HEK293 (cell line): Measurements from ENCODE around the gene NPAS2.

Source experiments
- CTCF ChIA-PET: fragments of 350-600 bp; formaldehyde crosslinking; extraction: SDS; loops from one replicate; lab custom pipeline; 2021; ENCODE audit warnings: antibody characterized with exemption; lab: Yijun Ruan, JAX
- POLR2A ChIA-PET: fragments of 300-600 bp; formaldehyde crosslinking; extraction: SDS; loops from one replicate; lab custom pipeline; 2020; ENCODE audit warnings: antibody characterized with exemption, inconsistent platforms; lab: Yijun Ruan, JAX
- H3K27ac ChIP-seq: fragments of 200-500 bp; sonication (Bioruptor generic); 2 replicates; pipeline ENCODE4 v1.5.1; 2014; ENCODE audit warnings: low read depth, low read length, control low read depth, inconsistent platforms; ENCODE audit errors: extremely low read depth
- H3K36me3 ChIP-seq, 2 experiments: fragments of 200-500 bp in 1 of 2; sonication (Bioruptor generic) in 1 of 2; 1 replicate in 1 of 2; 2 replicates in 1 of 2; pipeline ENCODE4 v1.5.1; 2014 to 2017; ENCODE audit warnings: inconsistent platforms in 2 of 2, low read length in 2 of 2; ENCODE audit not compliant: control insufficient read depth in 2 of 2, insufficient read depth in 1 of 2
- H3K4me1 ChIP-seq: fragments of 200-500 bp; sonication (Bioruptor generic); 2 replicates; pipeline ENCODE4 v1.5.1; 2014; ENCODE audit warnings: mild to moderate bottlenecking, low read length, inconsistent platforms; ENCODE audit not compliant: control insufficient read depth, insufficient read depth
- H3K4me3 ChIP-seq: 2 replicates; pipeline ENCODE4 v1.5.1; 2011; ENCODE audit warnings: low read depth, mild to moderate bottlenecking, control low read depth, low read length, moderate library complexity
- H3K9me3 ChIP-seq: fragments of 200-500 bp; sonication (Bioruptor generic); 2 replicates; pipeline ENCODE4 v1.5.1; 2014; ENCODE audit warnings: low read depth, low read length, inconsistent platforms; ENCODE audit not compliant: control insufficient read depth, insufficient read depth
- BCL11A ChIP-seq: fragments of 450-650 bp; formaldehyde crosslinking; IDR thresholded peaks from 2 replicates; pipeline ENCODE4 v1.5.1; 2016; ENCODE audit warnings: low read depth, missing biosample characterization, missing genetic modification characterization
- KLF17 ChIP-seq: fragments of 450-650 bp; formaldehyde crosslinking; IDR thresholded peaks from 2 replicates; pipeline ENCODE4 v1.5.1; 2016; ENCODE audit warnings: missing biosample characterization, missing genetic modification characterization
- MYNN ChIP-seq: fragments of 450-650 bp; formaldehyde crosslinking; IDR thresholded peaks from 2 replicates; pipeline ENCODE4 v1.5.1; 2016; ENCODE audit warnings: missing biosample characterization, missing genetic modification characterization, borderline replicate concordance
- OVOL3 ChIP-seq: fragments of 450-650 bp; formaldehyde crosslinking; IDR thresholded peaks from 2 replicates; pipeline ENCODE4 v1.5.1; 2016; ENCODE audit warnings: missing biosample characterization, missing genetic modification characterization
- PRDM2 ChIP-seq: fragments of 450-650 bp; formaldehyde crosslinking; IDR thresholded peaks from 2 replicates; pipeline ENCODE4 v1.5.1; 2016; ENCODE audit warnings: missing biosample characterization, missing genetic modification characterization, borderline replicate concordance
- SETDB1 ChIP-seq: IDR thresholded peaks from one replicate; pipeline ENCODE4 v1.6.1; 2017; ENCODE audit warnings: mild to moderate bottlenecking, low read length, moderate library complexity, mixed read lengths; ENCODE audit not compliant: insufficient read length
- ZBTB26 ChIP-seq: fragments of 450-650 bp; formaldehyde crosslinking; optimal IDR thresholded peaks from 2 replicates; pipeline ENCODE3; 2016; ENCODE audit warnings: missing biosample characterization, mild to moderate bottlenecking, missing genetic modification characterization
- ZIC2 ChIP-seq: fragments of 450-650 bp; formaldehyde crosslinking; IDR thresholded peaks from 2 replicates; pipeline ENCODE4 v1.5.1; 2016; ENCODE audit warnings: missing biosample characterization, missing genetic modification characterization
- ZNF10 ChIP-seq: fragments of 450-650 bp; formaldehyde crosslinking; IDR thresholded peaks from 2 replicates; pipeline ENCODE4 v1.5.1; 2017; ENCODE audit warnings: missing biosample characterization, missing genetic modification characterization
- ZNF133 ChIP-seq: fragments of 450-650 bp; formaldehyde crosslinking; IDR thresholded peaks from 2 replicates; pipeline ENCODE4 v1.5.1; 2016; ENCODE audit warnings: missing biosample characterization, missing genetic modification characterization
- ZNF23 ChIP-seq: fragments of 450-650 bp; formaldehyde crosslinking; IDR thresholded peaks from 2 replicates; pipeline ENCODE4 v1.5.1; 2016; ENCODE audit warnings: missing biosample characterization, missing genetic modification characterization, borderline replicate concordance
- ZNF24 ChIP-seq: fragments of 450-650 bp; formaldehyde crosslinking; IDR thresholded peaks from 2 replicates; pipeline ENCODE4 v1.5.1; 2016; ENCODE audit warnings: missing biosample characterization, missing genetic modification characterization
- ZNF366 ChIP-seq: fragments of 450-650 bp; formaldehyde crosslinking; conservative IDR thresholded peaks from 2 replicates; pipeline ENCODE4 v1.5.1; 2016; ENCODE audit warnings: missing biosample characterization, missing genetic modification characterization
- ZNF394 ChIP-seq: fragments of 450-650 bp; formaldehyde crosslinking; IDR thresholded peaks from 2 replicates; pipeline ENCODE4 v1.5.1; 2016; ENCODE audit warnings: missing biosample characterization, missing genetic modification characterization, mild to moderate bottlenecking, moderate library complexity, borderline replicate concordance
- ZNF426 ChIP-seq: fragments of 450-650 bp; formaldehyde crosslinking; IDR thresholded peaks from 2 replicates; pipeline ENCODE4 v1.5.1; 2017; ENCODE audit warnings: missing biosample characterization, missing genetic modification characterization, mild to moderate bottlenecking, inconsistent platforms, moderate library complexity
- ZNF555 ChIP-seq: fragments of 450-650 bp; formaldehyde crosslinking; conservative IDR thresholded peaks from 2 replicates; pipeline ENCODE4 v1.5.1; 2017; ENCODE audit warnings: missing biosample characterization, mild to moderate bottlenecking, missing genetic modification characterization, inconsistent platforms
- ZNF571 ChIP-seq: fragments of 450-650 bp; formaldehyde crosslinking; IDR thresholded peaks from 2 replicates; pipeline ENCODE4 v1.5.0; 2017; ENCODE audit warnings: missing biosample characterization, missing genetic modification characterization
- ZNF621 ChIP-seq: fragments of 450-650 bp; formaldehyde crosslinking; IDR thresholded peaks from 2 replicates; pipeline ENCODE4 v1.5.1; 2017; ENCODE audit warnings: missing biosample characterization, missing genetic modification characterization
- ZNF747 ChIP-seq: fragments of 450-650 bp; formaldehyde crosslinking; IDR thresholded peaks from 2 replicates; pipeline ENCODE4 v1.5.1; 2016; ENCODE audit warnings: missing biosample characterization, missing genetic modification characterization
- ZNF792 ChIP-seq: fragments of 450-650 bp; formaldehyde crosslinking; IDR thresholded peaks from 2 replicates; pipeline ENCODE4 v1.5.1; 2016; ENCODE audit warnings: missing biosample characterization, missing genetic modification characterization
- ZSCAN16 ChIP-seq: fragments of 450-650 bp; formaldehyde crosslinking; IDR thresholded peaks from 2 replicates; pipeline ENCODE4 v1.5.1; 2016; ENCODE audit warnings: missing biosample characterization, missing genetic modification characterization
- TF ChIP-seq, protein P1 (sequence below): sonication (generic); formaldehyde crosslinking; IDR thresholded peaks from 2 replicates; pipeline ENCODE4 v1.8.1; 2022; ENCODE audit warnings: mild to moderate bottlenecking, moderate library complexity, missing genetic modification reagents
- TF ChIP-seq, protein P2 (sequence below): IDR thresholded peaks from 2 replicates; pipeline ENCODE4 v1.6.1; 2011; ENCODE audit warnings: mild to moderate bottlenecking, low read depth, low read length, borderline replicate concordance
- TF ChIP-seq, protein P3 (sequence below): fragments of 450-650 bp; formaldehyde crosslinking; IDR thresholded peaks from 2 replicates; pipeline ENCODE4 v1.5.1; 2017; ENCODE audit warnings: missing biosample characterization, mild to moderate bottlenecking, missing genetic modification characterization, moderate library complexity

NPAS2 gene

DNA sequence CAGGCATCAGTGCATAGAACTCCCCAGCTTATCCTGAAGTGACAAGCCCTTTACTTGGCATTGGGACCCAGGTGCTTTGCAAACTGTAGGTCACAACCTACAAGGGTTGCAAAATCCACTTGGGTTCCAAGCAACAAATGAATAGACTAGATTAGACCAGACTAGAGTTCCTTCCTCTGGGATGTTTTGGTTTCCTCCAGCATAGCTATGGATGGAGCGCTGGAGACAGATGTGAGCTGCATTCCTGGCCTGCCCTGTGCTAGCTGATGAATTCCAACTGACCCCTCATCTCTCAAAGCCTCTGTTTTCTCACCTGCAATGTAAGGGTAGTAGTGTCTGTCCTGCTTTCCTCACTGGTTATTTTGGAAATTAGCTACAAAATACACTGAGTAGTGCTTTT, 86.2 kb downstream of the NPAS2 start:
- TF ChIP-seq BCL11A, result no peak
- no peak for TF ChIP-seq SETDB1
- no peak for TF ChIP-seq ZNF133 (tag by site-specific recombination)
- TF ChIP-seq ZNF621 (tag by site-specific recombination), result no peak
- no peak for TF ChIP-seq OVOL3 (tag by site-specific recombination)
- TF ChIP-seq ZNF366 (tag by site-specific recombination), result no peak
- TF ChIP-seq ZNF426 (tag by site-specific recombination), result no peak
- TF ChIP-seq MYNN (tag by site-specific recombination), result no peak
- no peak for TF ChIP-seq ZSCAN16 (tag by site-specific recombination)
- TF ChIP-seq, protein P1, sequence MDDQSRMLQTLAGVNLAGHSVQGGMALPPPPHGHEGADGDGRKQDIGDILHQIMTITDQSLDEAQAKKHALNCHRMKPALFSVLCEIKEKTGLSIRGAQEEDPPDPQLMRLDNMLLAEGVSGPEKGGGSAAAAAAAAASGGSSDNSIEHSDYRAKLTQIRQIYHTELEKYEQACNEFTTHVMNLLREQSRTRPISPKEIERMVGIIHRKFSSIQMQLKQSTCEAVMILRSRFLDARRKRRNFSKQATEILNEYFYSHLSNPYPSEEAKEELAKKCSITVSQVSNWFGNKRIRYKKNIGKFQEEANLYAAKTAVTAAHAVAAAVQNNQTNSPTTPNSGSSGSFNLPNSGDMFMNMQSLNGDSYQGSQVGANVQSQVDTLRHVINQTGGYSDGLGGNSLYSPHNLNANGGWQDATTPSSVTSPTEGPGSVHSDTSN (CRISPR knock-in tag), result no peak
- no peak for TF ChIP-seq ZNF24 (tag by site-specific recombination)
- Histone ChIP-seq H3K4me3 (no peak overlapping the region), H3K36me3 (no peaks in the 10 kb centered on the region), H3K4me1 (peaks cover 31% of the 10 kb centered on the region), H3K27ac (no peak overlapping the region), H3K9me3 (no peaks in the 10 kb centered on the region)
- POLR2A ChIA-PET, result no interaction called here
- CTCF ChIA-PET, result interaction anchor here (0.9 kb wide), 1 partner anchor 176 kb away, joined by 3 read pairs; no protein-coding TSS in a partner anchor

DNA sequence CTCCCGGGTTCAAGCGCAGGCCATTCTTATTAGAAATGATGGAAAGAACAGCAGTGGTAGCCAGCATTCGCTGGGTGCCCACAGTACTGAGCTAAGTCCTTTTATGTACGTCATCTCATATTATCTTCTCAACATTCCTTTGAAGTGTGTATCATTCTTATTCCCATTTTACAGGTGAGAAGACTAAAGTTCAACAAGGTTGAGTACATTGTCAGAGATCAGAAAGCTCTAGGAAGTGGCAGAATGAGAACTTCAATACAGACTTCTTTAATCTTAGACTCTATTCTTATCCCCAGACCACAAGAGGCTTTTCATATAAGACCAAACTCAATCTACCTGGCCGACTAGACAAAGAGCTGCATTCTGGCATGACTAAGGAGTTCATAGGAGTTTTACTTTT, 86.7 kb downstream of the NPAS2 start:
- ChIA-PET CTCF (no interaction called here), POLR2A (no interaction called here)
- Histone ChIP-seq H3K27ac (no peak overlapping the region), H3K9me3 (no peaks in the 10 kb centered on the region), H3K36me3 (no peaks in the 10 kb centered on the region), H3K4me3 (no peak overlapping the region), H3K4me1 (peaks cover 31% of the 10 kb centered on the region)
- TF ChIP-seq ZNF571 (tag by site-specific recombination) (no peak), ZNF747 (tag by site-specific recombination) (no peak), KLF17 (tag by site-specific recombination) (no peak), ZIC2 (tag by site-specific recombination) (no peak), ZNF23 (no peak), ZBTB26 (no peak), PRDM2 (tag by site-specific recombination) (no peak), ZNF10 (no peak), ZNF792 (tag by site-specific recombination) (no peak), SETDB1 (no peak), ZNF394 (tag by site-specific recombination) (no peak), ZNF555 (tag by site-specific recombination) (no peak)
- TF ChIP-seq, protein P2, sequence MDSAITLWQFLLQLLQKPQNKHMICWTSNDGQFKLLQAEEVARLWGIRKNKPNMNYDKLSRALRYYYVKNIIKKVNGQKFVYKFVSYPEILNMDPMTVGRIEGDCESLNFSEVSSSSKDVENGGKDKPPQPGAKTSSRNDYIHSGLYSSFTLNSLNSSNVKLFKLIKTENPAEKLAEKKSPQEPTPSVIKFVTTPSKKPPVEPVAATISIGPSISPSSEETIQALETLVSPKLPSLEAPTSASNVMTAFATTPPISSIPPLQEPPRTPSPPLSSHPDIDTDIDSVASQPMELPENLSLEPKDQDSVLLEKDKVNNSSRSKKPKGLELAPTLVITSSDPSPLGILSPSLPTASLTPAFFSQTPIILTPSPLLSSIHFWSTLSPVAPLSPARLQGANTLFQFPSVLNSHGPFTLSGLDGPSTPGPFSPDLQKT, result no peak
- TF ChIP-seq, protein P3, sequence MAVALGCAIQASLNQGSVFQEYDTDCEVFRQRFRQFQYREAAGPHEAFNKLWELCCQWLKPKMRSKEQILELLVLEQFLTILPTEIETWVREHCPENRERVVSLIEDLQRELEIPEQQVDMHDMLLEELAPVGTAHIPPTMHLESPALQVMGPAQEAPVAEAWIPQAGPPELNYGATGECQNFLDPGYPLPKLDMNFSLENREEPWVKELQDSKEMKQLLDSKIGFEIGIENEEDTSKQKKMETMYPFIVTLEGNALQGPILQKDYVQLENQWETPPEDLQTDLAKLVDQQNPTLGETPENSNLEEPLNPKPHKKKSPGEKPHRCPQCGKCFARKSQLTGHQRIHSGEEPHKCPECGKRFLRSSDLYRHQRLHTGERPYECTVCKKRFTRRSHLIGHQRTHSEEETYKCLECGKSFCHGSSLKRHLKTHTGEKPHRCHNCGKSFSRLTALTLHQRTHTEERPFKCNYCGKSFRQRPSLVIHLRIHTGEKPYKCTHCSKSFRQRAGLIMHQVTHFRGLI (tag by site-specific recombination), result no peak
